Measurements from ENCODE around the gene DPYD.
"Not testable (repeated sequence)": the region's sequence is repeated elsewhere in the genome, so short reads cannot be mapped to it uniquely, and the experiment has no call there.

The DPYD gene

DNA sequence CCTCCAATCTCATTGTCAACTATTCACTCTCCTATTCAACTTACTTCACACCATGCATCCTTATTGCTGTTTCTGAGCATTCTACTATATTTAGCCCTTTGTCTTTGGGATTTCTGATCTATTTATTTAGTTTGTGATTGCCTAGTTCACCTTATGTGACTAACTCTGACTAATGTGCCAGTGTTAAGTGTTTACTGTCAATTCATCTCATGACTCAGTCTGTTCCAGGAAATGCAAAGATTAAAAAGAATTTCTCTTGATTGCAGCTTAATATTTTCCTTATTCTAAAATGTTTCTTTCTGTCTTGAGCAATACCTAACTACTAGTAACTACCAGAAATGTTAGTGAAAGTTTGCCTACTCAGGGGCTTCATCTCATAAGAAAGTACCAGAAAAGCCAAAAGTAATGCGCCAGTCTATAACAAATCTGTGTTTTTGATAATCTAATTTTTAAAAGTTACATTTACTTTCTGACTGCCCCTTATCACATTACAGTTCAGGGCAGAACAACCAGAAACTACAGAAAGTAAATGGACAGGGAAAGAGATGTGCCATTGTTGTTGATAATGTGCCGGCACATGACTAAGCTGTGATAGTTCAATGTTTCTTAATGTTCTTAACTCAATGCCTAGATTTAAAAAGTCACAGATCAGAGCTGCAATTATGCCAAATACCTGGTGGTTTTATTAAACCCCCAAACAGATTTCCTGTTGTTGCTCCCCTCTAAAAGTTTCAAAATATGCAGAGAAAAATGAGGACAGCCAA is 642.8 kb downstream of the DPYD start:
- DNase-seq (ENCODE audit: low spot score), result no peak

DNA sequence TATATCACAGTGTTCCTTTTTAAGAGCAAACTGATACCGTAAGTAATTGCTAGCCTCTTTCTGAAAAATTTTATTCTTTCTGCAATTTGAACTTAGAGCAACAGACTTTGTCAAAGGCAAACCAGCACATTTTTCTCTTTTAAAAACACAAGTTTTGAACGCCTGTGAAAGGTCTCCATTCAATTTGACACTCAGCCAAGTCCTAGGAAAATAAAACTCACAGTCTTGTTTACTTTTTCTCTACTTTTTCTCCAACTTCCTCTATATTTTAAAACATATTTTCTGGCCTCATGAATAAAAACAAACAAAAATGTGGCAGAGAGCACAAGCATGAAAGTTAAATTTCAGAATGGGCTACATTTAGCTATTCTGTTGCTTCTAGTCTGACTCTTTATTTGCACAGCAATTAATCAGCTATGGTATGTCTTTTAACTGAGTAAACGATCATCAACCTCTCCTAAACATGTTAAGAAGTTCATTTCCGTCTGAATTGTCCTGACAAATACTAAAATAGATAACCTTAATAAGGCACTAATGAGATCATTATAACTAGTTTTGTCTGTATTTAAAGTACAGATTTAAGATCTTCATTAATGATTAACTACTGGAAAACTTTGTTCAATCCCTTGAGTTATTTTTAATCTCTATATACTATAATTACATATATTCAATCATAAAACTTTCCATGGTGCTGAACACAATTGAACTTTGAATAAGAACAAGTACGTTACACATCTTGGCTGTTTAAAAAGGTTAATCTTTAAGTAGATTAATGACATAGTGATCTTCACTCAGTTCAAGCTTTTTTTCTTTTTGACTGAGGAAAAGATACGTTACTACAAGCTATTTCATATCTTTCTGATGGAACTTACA is 648.7 kb downstream of the DPYD start:
- DNase-seq (ENCODE audit: low spot score), result no peak

DNA sequence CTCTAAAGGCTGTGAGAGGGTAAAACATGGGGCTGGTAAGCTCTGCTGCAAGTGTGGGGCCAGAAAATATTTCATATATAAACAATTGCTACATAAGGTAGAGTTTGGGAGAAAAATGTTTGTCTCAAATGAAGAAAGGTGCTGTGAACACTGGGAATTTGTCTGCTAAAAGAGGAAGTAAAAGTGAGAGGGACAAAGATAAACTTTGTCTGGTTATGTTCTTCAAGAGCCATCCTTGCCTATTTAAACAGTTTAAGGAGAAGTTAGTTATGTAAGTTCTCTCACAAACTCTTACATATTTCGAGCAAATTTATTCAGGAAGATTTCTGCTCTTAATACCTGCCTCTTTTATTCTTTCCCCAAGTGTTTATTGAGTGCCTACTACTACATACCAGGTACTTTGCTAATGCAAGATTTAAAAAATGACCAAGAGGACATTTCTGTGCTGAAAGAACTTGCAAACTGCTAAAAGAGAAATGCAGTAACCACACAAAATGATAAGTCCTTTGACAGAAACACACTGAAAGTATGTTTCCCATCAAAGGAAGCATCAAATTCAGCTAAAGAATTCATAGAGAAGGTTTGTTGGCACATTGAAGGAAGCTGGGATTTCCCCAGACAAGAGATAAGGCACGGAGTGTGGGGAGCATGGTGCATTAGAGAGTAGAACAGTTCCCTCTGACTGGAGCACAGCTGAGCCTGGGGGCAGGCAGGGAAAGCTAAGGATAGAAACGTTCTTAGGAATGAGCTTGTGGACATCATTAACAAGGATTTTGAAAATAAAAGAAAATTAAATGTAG is 650.1 kb downstream of the DPYD start:
- no peak for DNase-seq (ENCODE audit: low spot score)

DNA sequence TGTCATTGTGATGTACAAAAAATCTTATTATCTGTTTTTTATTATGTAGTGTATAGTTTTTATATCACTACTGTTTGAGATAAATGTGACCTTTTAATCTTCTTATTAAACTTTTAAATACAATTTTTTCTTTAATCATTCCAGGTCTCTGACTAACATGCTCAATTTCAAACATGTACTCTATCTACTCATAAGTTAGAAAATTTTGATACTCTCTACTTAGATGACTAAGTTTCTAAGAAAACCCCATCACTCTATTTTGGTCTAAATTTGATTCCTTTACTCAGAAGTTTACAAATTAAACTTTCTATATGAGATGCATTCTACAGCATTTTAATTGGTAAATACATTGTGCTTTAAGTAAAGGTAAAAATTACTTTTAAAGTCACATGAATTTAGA is 655.2 kb downstream of the DPYD start:
- no peak for DNase-seq (ENCODE audit: low spot score)

DNA sequence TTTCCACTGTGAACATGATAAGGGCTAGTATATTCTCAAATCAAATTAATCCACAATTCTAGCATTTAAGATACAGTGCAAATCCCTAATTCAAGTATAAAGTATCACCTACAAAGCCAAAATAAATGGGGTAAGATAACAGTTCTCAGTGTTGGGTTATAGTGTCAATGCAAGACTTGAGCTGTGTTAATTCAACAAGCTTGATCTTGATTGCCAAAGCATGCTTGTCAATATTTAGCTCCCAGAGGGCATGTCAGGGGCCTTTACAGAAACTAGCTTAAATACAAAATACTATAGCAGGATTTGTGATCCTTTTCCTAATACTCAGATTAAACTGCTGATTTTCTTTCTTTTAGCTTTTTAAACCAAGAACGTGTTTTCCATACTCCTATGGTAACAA is 658.0 kb downstream of the DPYD start:
- no peak for DNase-seq (ENCODE audit: low spot score)

DNA sequence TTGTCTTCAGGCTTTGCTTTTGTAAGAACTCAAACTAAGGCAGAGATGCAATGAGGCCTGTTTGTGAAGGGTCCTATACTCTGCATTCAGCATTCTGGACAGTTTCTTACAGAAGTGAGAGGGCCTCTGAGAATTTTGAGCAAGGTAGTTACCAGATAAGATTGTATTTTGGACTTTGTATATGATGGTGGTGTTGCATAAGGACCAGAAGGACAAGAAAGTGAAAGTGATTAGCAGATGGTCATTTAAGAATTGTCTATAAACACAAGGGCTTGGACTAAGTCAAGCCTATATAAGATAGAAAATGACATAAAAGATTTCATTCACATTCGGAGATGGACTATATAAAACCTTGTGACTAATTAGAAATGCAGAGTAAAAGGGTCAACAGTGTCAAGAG is 662.2 kb downstream of the DPYD start:
- DNase-seq (ENCODE audit: low spot score), result no peak

DNA sequence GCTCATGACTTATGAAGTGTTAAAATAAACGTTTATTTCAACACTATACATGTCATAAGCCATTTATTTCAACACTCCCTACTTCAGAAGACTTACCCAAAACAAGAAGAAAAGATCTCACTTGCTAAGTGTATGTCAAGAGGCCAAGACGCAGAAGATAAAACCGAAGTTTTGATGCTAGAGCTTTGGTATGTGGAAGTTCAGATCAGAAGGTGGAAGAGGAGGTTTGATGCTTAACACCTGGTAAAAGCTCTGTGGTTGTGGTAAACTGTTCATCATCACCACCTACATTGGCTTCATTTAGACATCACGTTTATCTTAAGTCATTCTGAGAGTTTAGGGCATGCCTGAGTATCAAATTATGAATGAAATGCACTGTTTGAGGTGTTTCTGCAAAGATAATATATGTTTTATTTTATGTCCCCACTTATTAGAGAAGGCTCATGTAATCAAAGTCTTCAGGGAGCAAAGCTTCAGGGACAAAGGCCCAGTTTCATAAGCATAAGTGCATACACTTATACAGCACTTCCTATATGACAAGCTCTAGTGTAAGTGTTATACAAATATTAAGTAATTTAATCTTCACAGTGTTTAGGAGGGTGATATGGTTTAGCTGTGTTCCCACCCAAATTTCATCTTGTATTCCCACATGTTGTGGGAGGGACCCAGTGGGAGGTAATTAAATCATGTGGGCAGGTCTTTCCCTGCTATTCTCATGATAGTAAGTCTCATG is 665.9 kb downstream of the DPYD start:
- no peak for DNase-seq (ENCODE audit: low spot score)

DNA sequence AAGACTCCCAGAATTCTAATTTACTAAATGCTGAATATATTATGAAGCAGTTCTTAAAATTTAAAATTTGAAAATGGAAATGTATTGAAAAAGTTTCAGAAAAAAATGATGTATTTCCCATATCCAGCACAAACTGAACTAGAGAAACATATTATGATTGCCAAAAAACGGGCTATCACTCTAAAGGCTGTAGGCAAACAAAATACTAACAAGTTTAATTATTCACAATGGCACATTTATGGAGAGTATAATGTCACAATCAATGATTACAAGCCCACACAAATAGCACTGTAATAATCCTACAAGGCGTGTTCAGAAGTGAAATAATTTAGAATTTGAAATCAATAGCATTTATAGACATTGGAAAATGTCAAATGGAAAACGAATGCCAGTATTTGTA is 667.9 kb downstream of the DPYD start:
- no peak for DNase-seq (ENCODE audit: low spot score)

DNA sequence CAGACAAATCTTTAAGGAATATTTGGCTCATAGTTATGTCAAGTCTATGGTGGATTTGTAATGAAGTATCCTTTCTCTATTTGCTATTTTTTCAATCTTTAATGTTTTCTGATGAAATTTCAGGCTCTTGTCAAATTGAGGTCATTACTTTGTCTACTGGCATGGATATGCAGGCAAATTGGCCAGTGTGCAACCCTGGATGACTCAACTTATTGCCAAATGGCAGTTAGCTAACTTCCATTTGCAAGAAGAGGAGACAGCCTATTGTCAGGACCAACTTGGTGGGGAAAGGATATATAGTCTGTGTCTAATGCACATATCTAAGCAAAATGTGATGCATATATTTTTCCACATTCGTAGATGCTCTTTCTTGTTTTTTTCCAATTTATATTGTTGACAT is 668.8 kb downstream of the DPYD start:
- no peak for DNase-seq (ENCODE audit: low spot score)

DNA sequence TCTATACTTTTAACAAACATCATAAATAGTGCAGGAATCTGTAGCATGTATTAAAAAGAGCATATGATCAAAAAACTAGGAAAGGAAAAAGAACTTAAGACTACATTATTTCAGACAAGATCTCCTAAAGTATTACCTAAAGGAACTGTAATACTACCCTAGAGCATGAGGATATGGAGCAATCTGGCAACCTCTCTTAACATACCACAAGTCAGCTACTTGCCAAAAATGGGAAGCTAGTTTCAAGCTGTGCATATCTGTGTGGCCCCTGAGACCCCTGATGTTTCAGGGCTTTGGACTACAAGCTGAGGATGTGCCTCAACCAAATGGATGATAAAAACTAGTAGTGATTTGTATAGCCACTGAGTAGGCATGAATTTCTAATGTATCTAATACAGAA is 673.6 kb downstream of the DPYD start:
- DNase-seq (ENCODE audit: low spot score), result no peak

DNA sequence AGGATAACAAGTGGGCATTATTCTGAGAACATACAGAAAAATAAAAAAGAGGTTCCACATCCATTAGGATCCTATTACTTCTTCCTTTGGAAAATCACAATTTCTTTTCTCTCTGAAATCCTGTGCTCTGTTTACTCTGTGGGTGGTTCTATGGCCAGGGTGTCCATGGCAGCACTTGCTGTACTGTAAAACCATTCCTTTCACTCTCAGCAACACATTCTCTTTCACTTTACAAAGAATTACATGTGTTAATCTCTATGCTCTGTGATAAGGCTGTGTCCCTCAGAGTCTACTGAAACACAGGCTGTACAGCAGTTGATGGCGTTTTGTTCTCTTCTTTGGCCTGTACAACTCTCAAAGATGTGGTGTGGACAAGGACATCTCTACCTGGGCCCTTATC is 675.2 kb downstream of the DPYD start:
- DNase-seq (ENCODE audit: low spot score), result no peak

DNA sequence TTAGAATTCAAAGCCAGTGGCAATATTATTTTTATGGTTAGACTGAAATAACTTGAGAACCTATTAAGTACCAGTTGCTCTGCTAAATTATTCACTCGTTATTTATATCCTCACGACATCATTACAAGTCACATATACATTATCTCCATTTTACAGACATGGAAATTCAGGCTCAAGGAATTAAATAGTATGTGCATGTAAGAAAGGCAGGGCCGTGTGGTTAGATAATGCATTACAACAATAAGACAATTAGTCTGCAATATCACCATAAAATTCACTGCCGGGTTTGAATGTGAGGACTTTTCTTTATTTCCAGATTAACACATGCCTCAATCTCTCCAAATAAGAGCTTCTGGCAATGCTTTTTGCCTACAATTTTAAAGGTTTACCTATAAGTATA is 675.8 kb downstream of the DPYD start:
- no peak for DNase-seq (ENCODE audit: low spot score)

DNA sequence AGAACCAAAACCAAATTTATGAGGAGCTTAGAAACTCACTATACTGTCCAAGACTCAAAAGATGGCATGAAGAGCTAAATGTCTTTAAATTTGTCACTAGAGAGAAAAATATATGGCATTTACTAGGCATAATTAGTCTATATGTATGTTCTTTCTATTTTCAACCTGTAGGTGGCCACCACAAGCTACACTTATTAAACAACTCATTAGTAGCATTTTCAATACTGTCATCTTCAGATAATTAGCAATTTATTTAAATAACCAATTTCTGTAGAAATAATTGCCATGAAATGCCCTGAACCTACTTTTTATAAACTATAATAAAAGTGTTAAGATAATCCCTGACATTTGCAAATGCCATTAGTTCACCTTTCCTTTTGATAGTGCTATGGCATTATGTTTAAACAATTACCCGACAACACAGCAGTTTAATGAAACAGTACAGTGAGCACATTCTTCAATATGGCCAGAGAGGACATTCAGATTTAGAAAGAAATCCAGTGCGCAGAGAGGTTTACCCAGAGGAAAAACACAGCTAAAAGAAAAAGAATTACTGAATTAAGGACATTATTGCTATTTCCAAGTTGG is 676.8 kb downstream of the DPYD start:
- no peak for DNase-seq (ENCODE audit: low spot score)

DNA sequence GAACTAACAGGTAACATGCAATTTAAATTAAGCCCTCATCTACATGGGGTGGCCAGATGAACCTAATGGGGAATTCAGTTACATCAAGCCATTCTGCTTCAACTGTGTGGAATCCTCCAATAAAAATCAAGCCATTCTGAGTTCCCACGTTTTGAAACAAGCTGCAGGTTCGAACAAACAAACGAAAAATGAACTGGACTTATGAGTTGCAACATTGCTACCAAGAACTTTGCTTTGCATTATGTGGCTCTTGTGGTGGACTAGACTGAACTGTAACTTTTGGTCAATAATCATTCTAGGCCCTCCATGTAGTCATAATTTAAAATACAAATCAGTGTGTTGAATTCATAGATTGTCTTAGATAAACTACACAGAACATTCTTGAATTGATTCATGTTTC is 682.0 kb downstream of the DPYD start:
- DNase-seq (ENCODE audit: low spot score), result no peak

DNA sequence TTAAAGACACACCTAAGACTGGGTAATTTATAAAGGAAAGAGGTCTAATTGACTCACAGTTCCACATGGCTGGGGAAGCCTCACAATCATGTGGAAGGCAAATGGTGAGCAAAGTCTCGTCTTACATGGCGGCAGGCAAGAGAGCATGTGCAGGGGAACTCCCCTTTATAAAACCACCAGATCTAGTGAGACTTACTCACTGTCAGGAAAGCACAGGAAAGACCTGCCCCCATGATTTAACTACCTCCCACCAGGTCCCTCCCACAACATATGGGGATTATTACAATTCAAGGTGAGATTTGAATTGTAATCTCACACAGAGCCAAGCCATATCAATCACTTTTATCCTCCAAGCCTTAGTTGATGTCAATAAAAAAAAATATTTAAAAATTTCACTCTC is 689.5 kb downstream of the DPYD start:
- not testable (repeated sequence) for DNase-seq (ENCODE audit: low spot score)

DNA sequence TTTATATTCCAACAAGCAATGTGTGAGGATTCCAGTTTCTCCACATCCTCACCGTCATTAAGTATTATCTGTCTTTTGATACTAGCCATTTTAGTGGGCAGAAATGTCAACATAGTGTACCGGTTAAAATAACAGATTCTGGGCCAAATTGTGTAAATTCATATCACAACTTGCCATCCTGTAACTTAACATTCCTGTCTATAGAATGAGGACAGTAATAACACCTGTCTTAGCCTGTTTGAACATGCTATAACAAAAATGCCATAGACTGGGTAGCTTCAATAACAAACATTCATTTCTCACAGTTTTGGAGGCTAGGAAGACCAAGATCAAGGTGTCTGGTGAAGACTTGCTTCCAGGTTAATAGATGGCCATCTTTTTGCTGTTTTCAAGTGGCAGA is 708.2 kb downstream of the DPYD start:
- no peak for DNase-seq (ENCODE audit: low spot score)

DNA sequence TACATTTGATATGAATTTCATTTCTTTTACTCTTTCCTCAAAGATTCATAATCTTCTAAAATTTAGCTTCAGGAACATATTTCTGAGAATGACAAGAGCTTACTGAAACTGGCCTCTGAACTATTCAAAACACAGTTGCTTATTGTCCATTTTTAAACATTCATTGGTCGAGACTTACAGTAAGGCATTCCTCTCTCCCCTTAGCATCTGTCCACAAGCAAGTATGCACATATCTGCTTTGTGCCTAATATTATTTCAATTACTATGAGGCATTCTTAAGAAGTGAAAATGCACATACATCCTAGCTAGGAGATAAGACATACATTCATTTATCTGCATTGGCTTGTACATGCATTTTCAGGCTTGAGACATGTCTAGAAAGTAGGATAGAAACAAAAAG is 710.5 kb downstream of the DPYD start:
- DNase-seq (ENCODE audit: low spot score), result no peak

DNA sequence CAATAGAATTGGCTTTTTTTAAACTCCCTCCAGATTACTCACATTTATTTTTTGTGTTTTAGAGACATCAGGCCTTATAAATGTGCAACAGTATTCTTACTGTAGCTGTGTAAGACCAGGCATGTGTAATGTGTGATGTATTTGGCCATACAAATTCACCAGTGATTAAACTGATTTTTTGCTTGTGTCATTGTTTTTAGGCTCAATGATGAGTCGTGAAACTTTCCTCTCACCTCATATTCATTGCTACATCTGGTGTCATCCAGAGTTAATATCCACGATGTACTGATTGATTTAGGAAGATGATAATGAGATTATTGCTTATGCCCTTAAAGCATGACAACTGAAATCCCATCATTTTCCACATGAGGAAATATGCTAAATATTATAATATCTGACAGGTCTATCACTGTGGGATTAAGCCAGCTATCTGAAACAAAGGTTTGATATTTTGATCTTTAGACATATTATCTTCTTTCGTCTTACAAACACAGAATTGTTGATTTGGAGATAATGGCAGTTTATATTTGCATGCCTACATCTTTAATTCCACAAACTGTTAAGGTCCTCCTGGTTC is 711.4 kb downstream of the DPYD start:
- DNase-seq (ENCODE audit: low spot score), result no peak

DNA sequence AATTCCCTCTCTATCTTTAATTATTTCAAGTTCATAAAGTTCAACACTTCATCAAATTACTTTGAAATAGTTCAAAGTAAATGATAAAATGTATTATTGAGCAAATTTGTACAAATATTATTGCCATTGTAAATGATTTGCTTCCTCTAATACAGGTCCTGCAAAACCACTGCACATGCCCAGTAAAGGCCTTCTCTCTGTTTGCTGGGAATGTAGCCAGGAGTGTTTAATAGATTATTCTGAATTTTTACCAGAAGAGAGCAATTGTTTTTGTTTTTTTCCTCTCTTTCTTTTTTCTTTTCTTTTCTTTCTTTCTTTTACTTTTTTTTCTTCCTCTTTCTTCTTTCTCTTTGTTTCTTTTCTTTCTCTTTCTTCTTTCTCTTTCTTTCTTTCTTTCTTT is 713.0 kb downstream of the DPYD start:
- DNase-seq (ENCODE audit: low spot score), result no peak

DNA sequence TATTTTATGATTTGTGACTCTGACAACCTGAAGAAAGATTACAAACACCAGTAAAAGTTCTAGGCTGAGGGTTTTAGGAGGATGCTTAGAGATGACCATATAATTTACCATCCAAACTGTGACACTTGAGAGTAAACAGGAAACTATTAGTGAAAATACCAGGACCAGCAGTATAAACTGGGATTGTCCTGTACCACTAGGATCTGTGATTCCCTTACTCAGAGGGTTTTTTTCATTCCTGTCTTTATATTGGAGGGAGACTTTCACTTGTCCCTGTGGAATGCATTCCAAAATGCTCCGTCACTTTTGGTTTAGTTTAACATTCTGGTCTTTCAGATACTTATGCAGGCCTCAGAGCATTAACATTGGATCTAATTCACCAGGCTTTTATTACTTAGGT is 716.4 kb downstream of the DPYD start:
- DNase-seq (ENCODE audit: low spot score), result no peak

Data from CD4-positive, alpha-beta T cell treated with Interleukin-2 at 100 ng/mL for 4 hours (primary cell).